ENCODE measurements around the gene KRT8.
A peak's percentile ranks its signal among the peaks of the same experiment; 100 is the strongest.

Gene KRT8

GRCh38 chr12:52927964-52928363 lies 23.1 kb upstream of the KRT8 start:
- Histone ChIP-seq H3K9me3 (no peaks in the 10 kb centered on the region), H3K4me1 (peaks cover 0 to 38% (median 24%) of the 10 kb centered on the region in 4 donors), H3K27me3 (no peaks in the 10 kb centered on the region), H3K4me3 (no peak overlapping the region), H3K36me3 (no peaks in the 10 kb centered on the region), H3K27ac (peak overlapping the region; percentile 35 to 61)
- TF ChIP-seq CTCF (IDR thresholded peaks at IDR 0.05), result no peak
- intact Hi-C loops (cut with DNase I; ENCODE audit: low total_unique reads), result no loop called here
- DNase-seq, result no peak

- no peak overlapping the region for H3K4me3 ChIP-seq
- peak overlapping the region; percentile 35 to 61 for H3K27ac ChIP-seq
- peaks cover 0 to 38% (median 24%) of the 10 kb centered on the region in 4 donors for H3K4me1 ChIP-seq
These were observed 21.8 kb upstream of the KRT8 start for GRCh38 chr12:52926596-52927234.

GRCh38 chr12:52925717-52926595 lies 21.1 kb upstream of the KRT8 start:
- Histone ChIP-seq H3K27me3 (no peaks in the 10 kb centered on the region), H3K9me3 (no peaks in the 10 kb centered on the region), H3K36me3 (no peaks in the 10 kb centered on the region), H3K4me3 (no peak overlapping the region), H3K4me1 (peaks cover 0 to 38% (median 24%) of the 10 kb centered on the region in 4 donors), H3K27ac (peak overlapping the region; percentile 27 to 61)
- intact Hi-C loops (cut with DNase I; ENCODE audit: low total_unique reads), result no loop called here
- TF ChIP-seq CTCF (IDR thresholded peaks at IDR 0.05), result no peak
- no peak for DNase-seq

More at GRCh38 chr12:52926596-52927234, 21.8 kb upstream of the KRT8 start:
- no peak for TF ChIP-seq CTCF (IDR thresholded peaks at IDR 0.05)
- Histone ChIP-seq H3K36me3 (no peaks in the 10 kb centered on the region), H3K27me3 (no peaks in the 10 kb centered on the region), H3K9me3 (no peaks in the 10 kb centered on the region)
- intact Hi-C loops (cut with DNase I; ENCODE audit: low total_unique reads), result no loop called here
- DNase-seq, result no peak

- peak overlapping the region in 1 of 2 donors; percentile 28 for H3K27ac ChIP-seq
- H3K9me3 ChIP-seq, result no peaks in the 10 kb centered on the region
- intact Hi-C loops (cut with DNase I; ENCODE audit: low total_unique reads), result no loop called here
- no peak overlapping the region for H3K4me3 ChIP-seq
- H3K36me3 ChIP-seq, result no peaks in the 10 kb centered on the region
- no peaks in the 10 kb centered on the region for H3K27me3 ChIP-seq
- H3K4me1 ChIP-seq, result peaks cover 0 to 38% (median 24%) of the 10 kb centered on the region in 4 donors
- TF ChIP-seq CTCF (IDR thresholded peaks at IDR 0.05), result no peak
- DNase-seq, result no peak
These were observed 20.2 kb upstream of the KRT8 start for GRCh38 chr12:52924764-52925716.

- no peak for TF ChIP-seq CTCF (IDR thresholded peaks at IDR 0.05)
- no peak overlapping the region for H3K27ac ChIP-seq
- intact Hi-C loops (cut with DNase I; ENCODE audit: low total_unique reads), result no loop called here
- DNase-seq, result no peak
- H3K36me3 ChIP-seq, result no peaks in the 10 kb centered on the region
- no peaks in the 10 kb centered on the region for H3K9me3 ChIP-seq
- H3K4me3 ChIP-seq, result no peak overlapping the region
- H3K4me1 ChIP-seq, result peaks cover 0 to 21% (median 9%) of the 10 kb centered on the region in 4 donors
- H3K27me3 ChIP-seq, result no peaks in the 10 kb centered on the region
These were observed 16.8 kb upstream of the KRT8 start for GRCh38 chr12:52921488-52922165.

Data from tibial artery (tissue), 4 donors.